ENCODE data around the gene RGS5.

- no peak for TF ChIP-seq MYC (IDR thresholded peaks at IDR 0.05; ENCODE audit: low read depth, low read length)
- no peak for TF ChIP-seq CTCF (IDR thresholded peaks at IDR 0.05; ENCODE audit: extremely low read depth in 1 of 2, insufficient read depth in 1 of 2, low read depth in 1 of 2, low read length in 2 of 2)
Observed at GRCh38 chr1:163148911-163149310, 53.8 kb downstream of the RGS5 start.
